K562 (cell line): ENCODE results near the gene PARPBP. TPM values are rescaled to one million over a fixed set of nuclear protein-coding genes. Genes with fewer than 3 reads are reported as not detected.
A peak's percentile ranks its signal among the peaks of the same experiment; 100 is the strongest.

Experiments used
- AFF1 ChIP-seq, 2 experiments: fragments of 450-650 bp; IDR thresholded peaks; 2 replicates each; pipeline ENCODE4 v1.6.1; 2018; ENCODE audit warnings: mild to moderate bottlenecking in 2 of 2, low read depth in 1 of 2; ENCODE audit not compliant: partially characterized antibody in 2 of 2
- MGA ChIP-seq: fragments of 450-650 bp; IDR thresholded peaks from 2 replicates; pipeline ENCODE4 v1.6.1; 2016; ENCODE audit warnings: mild to moderate bottlenecking, moderate library complexity
- polyA plus RNA-seq, 8 experiments: library from polyadenylated mRNA; depleted of rRNA in 4 of 8; stranded (reverse) in 5 of 8; unstranded in 3 of 8; fragments of >200 nt; fragmentation: Nextera tagmentation in 2 of 8; fragmentation: Illumina TruSeq in 1 of 8; extraction: Ambion mirVana in 2 of 8; extraction: Trizol in 1 of 8; gene quantifications; 2 replicates each; pipeline versions ENCODE4 v1.2.1 to v1.2.3, GENCODE V29; 2011 to 2014; ENCODE audit warnings: inconsistent platforms in 1 of 8, missing spikeins in 1 of 8
- total RNA-seq, 7 experiments: library from RNA; depleted of rRNA in 6 of 7; stranded (reverse); fragments of >200 nt in 6 of 7; fragmentation: Illumina TruSeq in 2 of 7; extraction: Trizol in 2 of 7; gene quantifications; 2 replicates each; pipeline versions ENCODE4 v1.2.1 to v1.2.3, GENCODE V29; 2011 to 2021; ENCODE audit warnings: low replicate concordance in 1 of 7

PARPBP gene
- total and polyA plus RNA-seq, 9 of the 15 experiments (the other 6 are each of a cell fraction or from before 2014, with no cell fraction given) = 26.1 to 62.5 (median 49.0) TPM

GRCh38 chr12:102130720-102131119, 10.7 kb downstream of the PARPBP start (continued):
- TF ChIP-seq MGA (0 out of 2 replicates have a peak, but pooled peaks have one; percentile 26), AFF1 (IDR thresholded peaks at IDR 0.05; ENCODE audit: low read depth in 1 of 2, partially characterized antibody in 2 of 2) (peak in 1 of 2 experiments; percentile 98)
- TF ChIP-seq, all 486 proteins: peak for 2; not testable (repeated sequence) for 484
